HL-60 (cell line): ENCODE measurements around the gene MICALL2.

ENCODE experiments used
- DNase-seq, 2 experiments: peaks; one replicate each; pipeline ENCODE4 v3.0.0-alpha.2; 2010 to 2020; ENCODE audit warnings: low read depth in 1 of 2, low spot score in 1 of 2
- H3K27ac ChIP-seq: fragments of 250-450 bp; sonication (Bioruptor Pico); replicated peaks from 2 replicates; pipeline ENCODE4 v1.5.1; 2020; ENCODE audit warnings: mild to moderate bottlenecking, moderate library complexity
- H3K27me3 ChIP-seq: fragments of 250-450 bp; sonication (Bioruptor Pico); 2 replicates; pipeline ENCODE4 v1.5.1; 2021; ENCODE audit warnings: mild to moderate bottlenecking, moderate library complexity; ENCODE audit not compliant: insufficient read depth, poor library complexity, severe bottlenecking
- H3K4me3 ChIP-seq: replicated peaks from 2 replicates; pipeline ENCODE4 v1.5.1; 2011; ENCODE audit warnings: mild to moderate bottlenecking, control low read depth, low read length; ENCODE audit not compliant: insufficient read depth
- CTCF ChIP-seq: IDR thresholded peaks from one replicate; pipeline ENCODE4 v1.5.1; 2011; ENCODE audit warnings: low read length, control low read depth, inconsistent platforms; ENCODE audit not compliant: insufficient read depth
- GABPA ChIP-seq: IDR thresholded peaks from 2 replicates; pipeline ENCODE4 v1.6.1; 2012; ENCODE audit warnings: low read depth
- POLR2AphosphoS5 ChIP-seq: IDR thresholded peaks from 2 replicates; pipeline ENCODE4 v1.6.1; 2012; ENCODE audit warnings: low read depth
- REST ChIP-seq: IDR thresholded peaks from 2 replicates; pipeline ENCODE4 v1.6.1; 2012; ENCODE audit warnings: low read depth; ENCODE audit not compliant: insufficient replicate concordance
- SPI1 ChIP-seq: IDR thresholded peaks from 2 replicates; pipeline ENCODE4 v1.6.1; 2012; ENCODE audit warnings: low read depth, mild to moderate bottlenecking, borderline replicate concordance

The MICALL2 gene

GRCh38 chr7:1438821-1439220 lies 20.4 kb downstream of the MICALL2 start:
- Histone ChIP-seq H3K27ac (no peak overlapping the region), H3K27me3 (no peaks in the 10 kb centered on the region), H3K4me3 (no peak overlapping the region)
- no peak for TF ChIP-seq CTCF
- no peak for TF ChIP-seq POLR2AphosphoS5
- no peak for TF ChIP-seq REST
- TF ChIP-seq SPI1: no peak
- TF ChIP-seq GABPA: no peak
- DNase-seq: no peak

- Histone ChIP-seq H3K4me3 (no peak overlapping the region), H3K27ac (no peak overlapping the region), H3K27me3 (no peaks in the 10 kb centered on the region)
- TF ChIP-seq CTCF (no peak), GABPA (no peak), REST (no peak), SPI1 (no peak), POLR2AphosphoS5 (no peak)
- no peak for DNase-seq
Observed at GRCh38 chr7:1438208-1438607, 21.1 kb downstream of the MICALL2 start.

DNA sequence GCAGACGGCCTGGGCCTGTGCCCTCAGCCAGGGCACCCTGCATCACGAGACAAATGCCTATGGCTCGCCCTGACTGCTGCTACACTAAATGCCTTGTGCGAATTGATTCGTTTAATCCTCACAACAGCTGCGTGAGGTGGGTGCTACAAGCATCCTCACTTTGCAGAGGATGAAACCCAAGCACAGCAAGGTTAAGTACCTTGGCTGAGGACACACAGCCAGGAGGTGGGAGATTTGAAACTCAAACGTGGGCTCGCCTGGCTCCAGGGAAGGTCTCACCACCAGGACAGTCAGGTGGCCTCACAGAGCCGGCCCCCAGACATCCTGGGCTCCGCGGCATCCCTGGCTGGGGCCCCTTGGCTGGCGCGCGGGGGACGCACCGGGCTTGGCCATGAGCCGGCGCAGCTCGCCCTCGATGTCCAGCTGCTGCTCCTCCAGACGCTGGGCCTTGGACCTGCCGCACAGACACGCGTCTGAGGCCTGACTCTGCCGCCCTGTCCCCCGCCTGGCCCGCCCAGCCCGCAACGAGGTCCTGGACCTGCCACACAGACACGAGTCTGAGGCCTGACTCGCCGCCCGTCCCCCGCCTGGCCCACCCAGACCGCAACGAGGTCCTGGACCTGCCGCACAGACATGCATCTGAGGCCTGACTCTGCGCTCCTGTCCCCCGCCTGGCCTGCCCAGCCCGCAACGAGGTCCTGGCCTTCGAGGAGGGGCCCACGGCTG lies 22.0 kb downstream of the MICALL2 start:
- H3K27ac ChIP-seq: no peak overlapping the region
- no peaks in the 10 kb centered on the region for H3K27me3 ChIP-seq
- TF ChIP-seq SPI1: no peak
- TF ChIP-seq GABPA: no peak
- TF ChIP-seq POLR2AphosphoS5: no peak
- no peak for TF ChIP-seq CTCF
- TF ChIP-seq REST: no peak
- no peak overlapping the region for H3K4me3 ChIP-seq
- no peak for DNase-seq
